ENCODE results near the gene COL23A1.
"Not testable (repeated sequence)": the region's sequence is repeated elsewhere in the genome, so short reads cannot be mapped to it uniquely, and the experiment has no call there.

Gene COL23A1

GRCh38 chr5:178378527-178379484 lies 211.4 kb downstream of the COL23A1 start:
- no peak for DNase-seq (ENCODE audit: low read depth in 2 of 2)

- DNase-seq (ENCODE audit: low read depth in 2 of 2) = no peak
Measured at GRCh38 chr5:178377583-178378270, 212.5 kb downstream of the COL23A1 start.

DNA sequence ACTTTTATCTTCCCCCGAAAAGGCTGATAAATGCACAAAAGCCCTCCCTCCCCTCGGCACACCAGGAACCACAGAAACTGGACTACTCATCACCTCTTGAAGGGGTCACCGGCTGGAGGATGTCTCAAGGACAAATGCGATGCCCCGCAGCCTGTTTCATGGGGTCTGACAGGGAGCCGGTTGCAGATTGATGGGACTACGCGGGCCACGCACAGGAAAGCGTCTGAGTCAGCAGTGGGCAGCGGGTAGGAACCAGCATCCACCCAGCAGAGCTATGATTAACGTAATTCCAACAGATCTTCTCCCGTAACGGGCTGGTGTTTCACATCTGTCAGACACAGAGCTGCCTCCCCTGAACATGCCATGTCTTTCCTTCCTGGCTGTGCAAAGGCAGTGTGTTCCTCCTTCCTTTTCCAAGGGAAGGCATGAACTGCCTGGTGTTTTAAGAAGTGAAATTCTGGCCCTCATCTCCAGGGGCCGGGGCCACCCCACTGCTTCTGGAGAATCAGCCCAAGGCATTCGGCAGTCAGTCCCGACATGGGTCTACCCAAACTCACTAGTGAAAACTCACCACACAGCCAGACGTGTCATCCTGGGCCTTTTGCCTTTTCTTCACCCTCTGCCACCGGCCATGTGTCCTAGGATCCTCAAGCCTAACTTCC lies 213.1 kb downstream of the COL23A1 start:
- DNase-seq (ENCODE audit: low read depth in 2 of 2) = no peak

- DNase-seq (ENCODE audit: low read depth in 2 of 2) = no peak
Measured at GRCh38 chr5:178375348-178375747, 214.8 kb downstream of the COL23A1 start.

DNA sequence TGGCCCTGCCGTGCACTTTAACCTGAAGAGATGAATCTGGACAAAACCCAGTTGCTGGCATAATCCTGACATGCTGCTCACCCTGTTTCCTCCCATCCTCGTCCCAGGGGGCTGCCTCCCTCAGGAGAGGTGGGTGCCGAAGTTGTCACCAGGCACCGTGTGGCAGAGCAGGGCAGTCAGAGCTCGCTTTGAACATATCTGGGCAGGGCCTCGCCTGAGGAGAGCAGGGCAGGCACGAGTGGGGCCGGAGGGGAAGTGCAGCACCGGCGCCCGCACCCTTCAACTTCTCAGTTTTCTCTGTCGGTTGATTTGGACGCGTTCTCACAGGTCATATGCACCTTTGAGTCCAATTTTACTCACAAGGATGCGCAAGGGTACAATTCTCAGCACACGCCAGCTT lies 216.5 kb downstream of the COL23A1 start:
- DNase-seq (ENCODE audit: low read depth in 2 of 2) = no peak

DNA sequence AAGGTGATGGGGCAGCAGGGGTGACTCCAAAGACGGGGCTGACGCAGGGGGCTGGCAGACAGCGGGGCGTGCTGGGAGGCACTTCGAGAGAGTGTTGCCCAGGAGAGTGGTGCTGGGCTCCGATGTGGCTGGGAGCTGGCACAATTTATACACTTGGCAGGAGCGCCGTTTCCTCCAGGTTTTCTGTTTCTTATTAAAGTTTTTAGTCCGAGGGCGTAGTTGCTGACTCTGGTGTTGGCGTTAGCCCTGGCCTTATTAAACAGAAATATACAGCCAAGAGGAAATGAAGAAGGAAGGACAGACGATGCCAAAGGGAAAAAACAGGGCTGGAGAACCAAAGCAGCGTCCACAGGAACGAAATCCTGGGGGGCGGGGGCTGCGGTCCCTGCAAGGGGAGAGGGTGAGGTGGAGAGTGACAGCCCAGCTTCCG lies 218.0 kb downstream of the COL23A1 start:
- DNase-seq (ENCODE audit: low read depth in 2 of 2) = no peak

- no peak for DNase-seq (ENCODE audit: low read depth in 2 of 2)
Measured at GRCh38 chr5:178371362-178372111, 218.7 kb downstream of the COL23A1 start.

- no peak for DNase-seq (ENCODE audit: low read depth in 2 of 2)
Measured at GRCh38 chr5:178370102-178370501, 220.1 kb downstream of the COL23A1 start.

DNA sequence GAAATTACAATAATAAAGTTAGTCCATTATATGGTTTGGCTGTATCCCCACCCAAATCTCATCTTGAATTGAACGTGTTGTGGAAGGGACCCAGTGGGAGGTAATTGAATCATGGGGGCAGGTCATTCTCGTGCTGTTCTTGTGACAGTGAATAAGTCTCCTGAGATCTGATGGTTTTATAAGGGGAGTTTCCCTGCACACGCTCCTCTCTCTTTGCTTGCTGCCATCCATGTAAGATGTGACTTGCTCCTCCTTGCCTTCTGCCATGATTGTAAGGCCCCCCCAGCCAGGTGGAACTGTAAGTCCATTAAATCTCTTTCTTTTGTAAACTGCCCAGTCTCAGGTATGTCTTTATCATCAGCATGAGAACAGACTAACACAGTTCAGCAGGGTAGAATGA lies 220.7 kb downstream of the COL23A1 start:
- DNase-seq (ENCODE audit: low read depth in 2 of 2) = not testable (repeated sequence)

DNA sequence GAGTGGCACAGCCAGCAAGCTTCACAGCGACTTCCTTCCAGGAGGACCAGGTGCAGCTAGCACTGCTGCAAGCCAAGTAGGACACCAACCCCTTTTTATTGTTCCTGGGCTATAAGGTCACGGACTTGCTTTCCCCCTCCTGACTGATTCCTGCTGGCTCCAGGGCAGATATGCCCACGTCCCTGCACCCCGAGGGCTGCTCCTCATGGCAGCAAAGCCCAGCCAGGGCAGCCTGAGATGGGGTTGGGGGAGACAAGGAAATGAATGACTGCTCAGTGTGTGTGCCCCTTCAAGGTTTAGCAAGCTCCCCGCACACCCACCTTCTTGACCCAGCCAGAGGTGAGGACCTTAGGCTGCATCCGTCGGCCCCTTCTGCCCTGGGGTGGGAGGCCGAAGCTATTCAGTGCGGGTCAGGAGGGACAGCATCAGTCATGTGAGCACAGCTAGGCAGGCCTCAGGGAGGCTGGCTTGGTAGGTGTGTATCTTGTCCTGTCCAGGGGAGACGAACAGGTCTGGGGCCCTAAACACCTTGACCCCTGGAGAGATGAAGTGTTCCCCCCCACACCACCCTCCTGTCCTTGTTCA lies 221.4 kb downstream of the COL23A1 start:
- DNase-seq (ENCODE audit: low read depth in 2 of 2) = no peak

DNA sequence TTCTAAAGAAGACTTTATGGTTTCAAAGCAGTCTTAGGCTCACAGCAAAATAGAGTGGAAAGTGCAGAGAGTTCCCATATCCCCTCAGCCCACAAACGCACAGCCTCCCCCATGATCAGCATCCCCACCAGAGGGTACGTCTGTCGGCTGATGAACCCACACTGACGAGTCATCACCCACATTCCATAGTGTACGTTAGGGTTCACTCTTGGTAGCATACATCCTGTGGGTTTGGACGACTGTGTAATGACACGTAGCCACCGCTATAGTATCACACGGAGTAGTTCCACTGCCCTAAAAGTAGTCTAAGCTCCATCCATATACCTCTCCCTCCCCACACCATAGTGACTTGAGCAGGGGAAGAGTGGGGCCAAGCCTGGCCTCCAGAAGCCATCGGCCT lies 221.9 kb downstream of the COL23A1 start:
- DNase-seq (ENCODE audit: low read depth in 2 of 2) = no peak

GRCh38 chr5:178367736-178368120 lies 222.5 kb downstream of the COL23A1 start:
- no peak for DNase-seq (ENCODE audit: low read depth in 2 of 2)

DNA sequence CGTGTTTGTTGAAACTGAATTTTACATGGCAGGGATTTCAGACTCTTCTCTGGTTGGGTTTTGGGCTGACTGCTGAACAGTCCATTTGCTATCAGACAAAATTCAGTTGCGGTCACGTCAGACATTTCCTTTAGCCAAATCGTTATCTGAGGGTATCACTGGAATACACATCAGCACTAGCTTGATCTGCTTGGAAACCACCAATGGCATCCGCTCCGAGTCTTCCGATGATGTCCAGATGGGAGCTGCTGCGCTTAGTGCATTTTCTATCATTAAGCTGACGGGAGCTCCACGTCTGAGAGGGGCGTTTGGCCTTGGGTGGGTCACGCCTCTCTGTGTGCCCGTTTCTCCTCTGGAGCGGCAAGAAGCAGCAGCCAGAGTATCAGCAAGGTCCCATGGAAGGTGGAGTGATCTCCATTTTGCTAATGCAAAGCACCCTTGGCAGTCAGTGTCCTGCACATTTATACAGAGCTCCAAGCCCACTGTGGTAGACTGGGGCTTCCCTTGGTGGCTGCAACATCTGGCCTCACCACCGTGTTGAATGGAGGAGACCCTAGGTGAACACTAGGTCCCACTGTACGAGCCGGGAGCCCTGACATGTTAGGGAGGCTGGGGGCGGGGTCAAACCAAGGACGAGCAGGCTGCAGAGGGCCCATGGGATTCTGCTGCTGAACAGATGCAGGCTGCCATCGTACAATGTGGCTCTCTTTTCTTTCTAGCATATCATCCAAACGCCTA lies 223.0 kb downstream of the COL23A1 start:
- DNase-seq (ENCODE audit: low read depth in 2 of 2) = no peak

GRCh38 chr5:178365501-178366440 lies 224.4 kb downstream of the COL23A1 start:
- no peak for DNase-seq (ENCODE audit: low read depth in 2 of 2)

DNA sequence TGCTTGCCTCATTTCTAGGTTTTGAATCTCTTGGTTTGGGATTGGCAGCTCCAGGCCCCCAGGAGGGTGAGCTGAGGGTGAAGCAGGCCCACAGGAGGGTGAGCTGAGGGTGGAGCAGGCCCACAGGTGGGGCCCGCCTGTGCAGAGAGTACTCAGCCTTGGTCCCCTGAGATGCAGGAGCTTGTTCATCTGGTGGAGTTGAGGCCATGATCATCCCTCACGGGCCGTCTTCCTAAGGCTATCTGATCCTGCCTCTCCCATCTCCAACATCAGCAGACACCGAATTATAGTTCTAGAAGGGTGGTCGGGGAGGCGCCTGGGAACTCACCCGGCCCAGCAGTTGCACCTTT lies 225.9 kb downstream of the COL23A1 start:
- no peak for DNase-seq (ENCODE audit: low read depth in 2 of 2)

- no peak for DNase-seq (ENCODE audit: low read depth in 2 of 2)
Measured at GRCh38 chr5:178363501-178364325, 226.5 kb downstream of the COL23A1 start.

DNA sequence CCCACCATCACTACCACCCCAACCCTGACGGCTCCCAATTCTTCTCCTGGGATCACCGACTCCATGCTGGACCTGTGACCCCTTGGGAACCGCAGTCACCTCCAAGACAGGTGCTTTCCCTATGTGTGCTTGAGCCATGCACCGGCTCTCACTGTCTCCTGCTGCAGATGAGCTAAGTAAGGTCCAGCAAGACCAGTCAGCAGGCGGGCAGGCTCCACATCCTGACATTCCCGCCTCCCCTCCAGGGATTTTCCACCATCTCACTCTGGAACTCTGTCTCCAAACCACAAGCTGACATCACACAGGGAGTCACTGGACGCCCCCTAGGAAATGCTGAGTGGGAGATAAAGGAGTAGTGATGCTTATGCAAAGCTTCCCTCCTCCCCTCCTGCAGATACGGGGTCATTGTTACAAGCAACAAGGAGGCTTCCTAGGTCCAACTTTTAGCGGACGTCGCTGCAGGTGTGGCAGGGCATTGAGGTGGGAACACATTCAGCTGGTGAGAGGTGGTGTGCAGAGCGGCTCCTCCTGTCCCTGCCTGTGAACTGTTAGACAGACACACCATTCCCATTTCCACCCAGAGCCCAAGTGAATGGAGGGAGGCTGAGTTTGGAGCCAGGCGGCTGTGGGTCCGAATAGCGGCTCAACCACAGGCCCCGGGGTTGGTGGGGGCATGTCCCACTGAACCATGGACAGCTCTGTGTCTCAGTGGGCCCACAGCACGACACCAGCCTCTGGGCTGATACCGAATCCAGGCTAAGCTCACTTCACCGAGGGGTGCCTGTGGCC lies 228.3 kb downstream of the COL23A1 start:
- no peak for DNase-seq (ENCODE audit: low read depth in 2 of 2)

DNA sequence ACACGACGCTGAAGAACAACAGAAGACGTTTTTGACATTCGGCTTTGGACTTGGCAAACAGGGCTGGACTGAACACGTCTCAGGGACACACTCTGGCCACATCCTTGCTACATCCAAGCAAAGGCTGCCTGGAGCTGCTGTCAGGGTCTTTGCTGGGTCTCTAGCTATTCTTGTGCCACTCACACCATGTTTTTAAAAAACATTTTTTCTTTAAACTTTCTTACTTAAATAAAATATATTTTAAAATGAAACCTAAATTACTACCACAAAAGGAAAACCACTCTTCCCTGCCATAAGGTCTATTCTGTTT lies 229.3 kb downstream of the COL23A1 start:
- DNase-seq (ENCODE audit: low read depth in 2 of 2) = no peak

Measured in stimulated activated CD8-positive, alpha-beta memory T cell treated with anti-CD3 and anti-CD28 coated beads, Interleukin-15, amount 100 ng/mL, for 4 hours (primary cell).